GM19463 (cell line): Measurements from ENCODE around the gene ARHGEF16.

Experiments
- ATAC-seq: cut with Tn5 transposase; IDR thresholded peaks from one replicate; pipeline ENCODE4 v1.9.1; 2021; ENCODE audit warnings: mild to moderate bottlenecking, moderate library complexity; ENCODE audit not compliant: unreplicated experiment

ARHGEF16 gene

DNA sequence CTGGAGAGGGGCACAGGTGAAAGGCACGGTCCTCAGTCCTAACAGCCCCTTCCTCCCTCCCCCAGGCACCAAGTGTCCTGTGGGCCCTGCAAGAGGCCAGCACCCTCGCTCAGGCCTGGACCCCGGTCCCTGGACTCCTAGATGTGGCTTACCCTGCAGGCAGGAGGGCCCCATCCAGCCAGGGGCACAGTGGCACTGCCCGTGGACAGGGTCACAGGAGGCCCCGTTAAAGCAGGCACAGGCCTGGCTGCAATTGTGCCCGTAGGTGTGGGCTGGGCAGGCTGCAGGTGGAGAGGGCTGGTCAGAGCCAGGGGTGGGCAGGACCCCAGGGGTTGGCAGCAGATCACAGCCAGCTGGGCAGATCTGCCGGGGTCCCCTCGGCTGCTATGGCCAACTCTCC lies 44.5 kb downstream of the ARHGEF16 start:
- no peak for ATAC-seq

- no peak for ATAC-seq
These were observed 45.1 kb downstream of the ARHGEF16 start for GRCh38 chr1:3499611-3500010.

GRCh38 chr1:3500265-3500835 lies 45.9 kb downstream of the ARHGEF16 start:
- ATAC-seq = no peak

DNA sequence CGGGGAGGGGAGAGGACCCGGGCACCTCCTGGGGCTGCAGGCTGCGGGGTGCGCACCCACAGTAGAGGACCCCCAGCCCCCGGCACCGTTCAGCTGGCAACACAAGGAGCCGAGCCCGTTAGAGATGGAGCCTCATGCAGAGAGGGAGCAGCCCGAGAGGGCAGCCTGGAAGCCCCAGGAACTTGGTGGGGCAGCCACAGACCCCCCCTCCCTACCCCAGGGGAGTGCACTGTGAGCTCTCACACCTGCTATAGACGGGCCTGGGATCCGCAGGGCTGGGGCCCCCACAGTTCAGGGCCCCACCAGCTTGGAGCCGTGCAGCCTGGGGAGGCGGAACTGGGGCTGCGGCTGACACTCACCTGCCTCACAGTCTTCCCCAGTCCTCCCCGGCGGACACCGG lies 47.0 kb downstream of the ARHGEF16 start:
- ATAC-seq = no peak

DNA sequence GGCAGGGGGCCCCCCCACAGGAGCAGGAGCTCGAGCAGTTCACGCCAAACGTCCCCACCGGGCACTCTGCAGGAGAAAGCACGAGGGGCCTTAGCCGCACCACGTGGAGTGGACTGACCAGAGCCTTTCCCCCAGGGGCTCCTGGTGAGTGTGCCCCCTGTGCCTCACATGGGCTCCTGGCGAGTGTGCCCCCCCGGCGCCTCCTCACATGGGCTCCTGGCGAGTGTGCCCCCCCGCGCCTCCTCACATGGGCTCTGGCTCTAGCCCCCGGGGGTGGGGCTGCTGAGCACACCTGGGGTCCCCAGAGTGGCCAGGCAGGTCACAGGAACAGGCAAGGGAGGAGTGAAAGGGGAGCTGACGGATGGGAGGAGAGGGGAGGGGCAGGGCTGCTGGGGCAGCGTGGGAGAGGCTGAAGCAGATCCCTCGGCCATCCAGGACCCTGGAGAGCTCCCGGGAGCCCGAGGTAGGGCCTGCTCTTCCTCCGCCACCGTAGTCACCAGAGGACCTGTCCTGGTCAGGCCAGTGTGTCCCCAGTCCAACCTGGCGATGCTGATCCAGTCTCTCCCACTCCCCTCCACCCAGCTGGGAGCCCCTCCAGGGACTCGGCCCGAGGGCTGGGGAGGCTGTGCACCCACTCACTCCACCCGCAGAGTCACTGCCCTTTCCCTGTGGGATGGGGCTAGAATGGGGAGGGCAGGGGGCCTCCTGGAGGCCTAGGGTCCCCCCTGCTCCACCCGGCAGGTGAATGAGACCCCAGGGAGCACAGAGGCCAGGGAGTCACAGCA lies 47.6 kb downstream of the ARHGEF16 start:
- no peak for ATAC-seq

DNA sequence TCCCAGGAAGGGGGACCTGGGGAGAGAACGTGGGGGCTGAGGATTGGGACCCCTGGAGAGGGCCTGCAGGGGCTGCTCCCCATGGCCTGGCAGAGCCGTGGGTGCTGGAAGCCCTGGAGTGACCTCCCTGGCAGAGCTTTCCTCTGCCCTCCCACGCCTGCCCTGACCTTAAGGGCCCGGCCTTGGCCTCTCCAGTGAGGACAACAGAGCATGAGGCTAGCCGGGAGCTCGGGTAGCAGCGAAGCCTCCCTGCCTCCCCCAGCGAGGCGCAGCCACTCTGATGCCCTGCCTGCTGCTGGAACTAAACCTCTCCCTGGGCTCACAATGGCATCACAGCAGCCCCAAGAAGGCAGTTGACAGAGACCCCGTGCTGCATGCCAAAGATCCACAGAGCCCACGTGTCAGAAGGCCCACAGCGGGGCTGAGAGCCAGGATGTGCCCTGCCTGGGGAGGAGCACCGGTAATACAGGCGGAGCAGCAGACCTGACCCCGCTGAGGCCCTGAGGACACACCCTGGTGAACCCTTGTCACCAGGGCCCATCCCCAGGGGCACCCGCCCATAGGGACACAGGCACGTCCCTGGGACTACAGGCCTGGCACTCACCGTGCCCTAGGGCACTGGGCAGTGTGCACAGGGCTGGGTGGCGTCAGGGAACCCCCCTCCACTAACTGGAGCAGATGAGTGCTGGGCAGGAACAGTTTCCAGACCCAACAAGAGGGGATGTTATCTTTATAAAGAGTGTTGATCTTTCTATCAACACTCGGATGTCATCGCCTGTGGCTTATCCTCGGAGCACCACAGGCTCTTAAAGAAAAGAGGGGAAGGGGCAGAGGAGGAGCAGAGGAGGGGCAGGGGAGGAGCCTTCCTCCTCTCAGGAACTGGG lies 48.4 kb downstream of the ARHGEF16 start:
- no peak for ATAC-seq

- ATAC-seq = no peak
These were observed 49.0 kb downstream of the ARHGEF16 start for GRCh38 chr1:3503525-3503886.

DNA sequence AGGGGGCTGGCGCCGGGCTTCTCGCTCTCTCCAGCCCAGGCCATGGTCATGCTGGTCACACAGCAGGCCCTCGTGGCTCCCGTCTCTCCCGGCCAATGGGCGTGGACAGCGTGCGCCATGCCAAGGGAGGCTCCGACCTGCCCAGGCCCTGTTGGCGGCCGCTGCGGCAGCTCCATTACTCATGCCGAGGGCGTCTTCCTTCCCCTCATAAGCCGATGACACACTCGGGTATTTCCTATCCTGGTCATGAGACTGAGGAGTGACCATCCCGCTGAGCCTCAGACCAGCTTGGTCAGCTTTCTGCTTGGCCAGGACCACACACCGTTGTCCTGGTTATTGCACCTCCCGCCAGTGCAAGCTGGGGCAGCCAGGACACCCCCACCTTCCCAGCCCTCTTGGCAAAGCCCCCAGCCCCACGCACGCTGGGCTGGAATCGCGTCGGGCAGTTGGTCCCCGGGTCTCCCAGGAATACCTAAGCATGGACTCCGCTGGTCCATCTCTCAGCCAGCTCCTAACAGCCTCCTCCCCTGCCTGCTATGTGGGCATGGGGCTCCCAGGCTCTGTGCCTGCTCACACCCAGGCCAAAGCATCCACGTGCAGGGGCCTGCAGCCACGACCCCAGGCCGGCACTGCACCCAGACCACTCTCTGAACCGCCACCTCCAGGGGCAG lies 49.8 kb downstream of the ARHGEF16 start:
- ATAC-seq = no peak

DNA sequence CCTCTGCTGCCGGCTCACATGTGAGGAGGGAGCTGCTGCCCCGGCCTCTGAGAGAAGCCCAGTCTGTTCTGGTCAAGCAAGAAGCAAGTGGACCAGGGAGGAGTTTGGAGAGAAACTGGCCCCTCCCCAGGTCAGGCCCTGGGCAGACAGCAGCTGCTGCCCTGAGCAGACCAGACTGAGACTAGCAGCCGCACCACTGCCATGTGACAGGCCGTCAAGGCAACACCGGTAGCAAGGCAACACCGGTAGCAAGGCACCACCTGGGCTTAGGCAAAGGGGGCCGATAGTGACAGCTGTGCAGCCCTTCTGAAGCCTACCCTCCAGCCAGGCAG lies 50.3 kb downstream of the ARHGEF16 start:
- ATAC-seq = no peak

DNA sequence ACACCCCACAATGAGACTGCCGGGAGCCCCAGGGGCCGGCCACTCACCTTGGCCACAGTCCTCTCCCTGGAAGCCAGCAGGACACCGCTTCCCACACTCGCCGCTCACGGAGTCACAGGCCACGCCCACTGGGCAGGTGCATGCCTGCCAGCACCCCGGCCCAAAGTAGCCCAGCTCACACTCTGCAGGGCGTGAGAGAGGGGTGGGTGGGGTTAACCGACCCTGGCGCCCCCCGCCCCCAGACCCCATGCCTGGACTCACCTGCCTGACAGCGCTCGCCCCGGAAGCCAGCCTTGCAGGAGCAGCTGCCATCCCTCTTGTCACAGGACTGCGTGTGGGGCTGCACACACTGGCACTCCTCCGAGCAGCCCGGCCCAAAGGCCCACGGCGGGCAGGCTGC lies 50.7 kb downstream of the ARHGEF16 start:
- ATAC-seq = no peak

GRCh38 chr1:3506041-3506440 lies 51.6 kb downstream of the ARHGEF16 start:
- no peak for ATAC-seq

DNA sequence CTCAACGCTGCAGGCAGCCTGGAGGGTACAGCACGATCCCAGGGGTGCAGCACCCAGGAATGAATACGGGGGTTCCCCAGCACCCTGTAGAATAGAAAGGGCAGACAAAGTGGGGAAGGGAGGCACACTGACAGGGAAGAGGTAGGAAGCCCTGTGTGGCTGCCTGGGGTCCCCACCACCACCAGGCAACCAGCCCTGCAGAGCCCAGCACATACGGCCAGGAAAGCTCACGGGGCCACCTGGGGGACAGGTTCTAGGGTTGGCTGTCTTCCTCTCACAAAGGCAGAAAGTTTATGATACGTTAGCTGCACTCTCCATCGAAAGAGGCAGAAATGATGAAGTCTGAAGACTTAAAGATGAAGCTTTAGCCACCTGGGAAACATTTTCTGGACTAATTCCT lies 52.5 kb downstream of the ARHGEF16 start:
- ATAC-seq = no peak

DNA sequence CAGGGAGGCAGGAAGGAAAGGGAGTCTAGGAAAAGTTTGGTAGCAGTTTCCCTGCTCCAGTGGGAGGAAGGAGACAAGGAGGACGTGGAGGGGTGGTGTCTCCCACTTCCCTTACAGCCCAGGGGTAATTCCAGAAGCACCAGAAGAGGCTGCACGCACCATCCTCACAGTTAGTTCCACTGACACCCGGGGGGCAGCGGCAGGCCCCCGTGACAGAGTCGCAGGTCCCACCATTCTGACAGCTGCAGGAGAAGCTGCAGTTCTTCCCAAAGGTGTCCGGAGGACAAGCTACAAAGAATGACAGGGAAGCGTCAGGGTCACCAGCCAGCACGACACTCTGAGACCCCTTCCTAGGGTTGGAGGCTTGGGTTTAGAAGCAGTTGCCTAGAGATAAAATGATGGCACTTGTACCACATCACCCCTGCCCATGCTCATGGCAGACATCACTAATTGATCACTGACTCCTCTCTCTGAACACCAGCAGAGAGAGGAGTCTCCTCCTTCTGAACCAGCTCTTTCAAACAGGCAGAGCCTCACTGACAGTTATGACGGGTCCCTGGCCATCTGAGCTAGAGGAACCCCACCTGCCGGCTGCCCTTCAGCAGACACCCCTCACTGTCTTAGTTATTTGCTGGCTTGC lies 53.3 kb downstream of the ARHGEF16 start:
- no peak for ATAC-seq

DNA sequence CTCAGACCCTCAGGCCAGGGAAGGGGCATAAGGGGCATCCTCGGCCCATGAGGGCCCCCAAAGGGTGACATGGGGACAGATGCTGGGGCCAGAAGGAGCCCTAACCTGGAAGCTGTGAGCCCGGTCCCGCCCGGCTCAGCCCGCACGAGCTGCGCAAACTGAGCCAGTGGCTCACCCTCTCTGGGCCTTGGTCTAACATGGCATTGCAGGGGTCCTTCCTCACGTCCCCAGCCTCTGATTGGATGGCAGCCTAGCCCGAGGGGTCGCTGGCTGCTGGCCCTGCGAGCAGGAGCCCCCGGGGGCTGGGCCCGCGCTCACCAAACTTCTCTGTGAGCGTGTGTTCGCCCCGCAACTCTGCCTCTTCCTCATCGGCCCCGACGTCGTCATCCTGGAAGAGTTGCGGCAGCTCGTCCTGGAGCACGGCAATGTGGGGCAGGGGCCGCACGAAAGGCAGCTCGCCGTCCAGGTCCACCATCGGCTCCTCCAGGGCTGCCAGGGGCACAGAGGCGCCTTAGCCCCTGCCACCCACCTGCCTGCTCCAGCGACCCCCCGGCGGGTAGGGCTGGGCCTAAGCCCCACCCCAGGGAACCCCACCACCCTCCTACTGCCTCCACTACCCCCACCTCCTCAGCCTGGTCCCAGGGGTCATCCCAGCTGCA lies 54.4 kb downstream of the ARHGEF16 start:
- no peak for ATAC-seq

DNA sequence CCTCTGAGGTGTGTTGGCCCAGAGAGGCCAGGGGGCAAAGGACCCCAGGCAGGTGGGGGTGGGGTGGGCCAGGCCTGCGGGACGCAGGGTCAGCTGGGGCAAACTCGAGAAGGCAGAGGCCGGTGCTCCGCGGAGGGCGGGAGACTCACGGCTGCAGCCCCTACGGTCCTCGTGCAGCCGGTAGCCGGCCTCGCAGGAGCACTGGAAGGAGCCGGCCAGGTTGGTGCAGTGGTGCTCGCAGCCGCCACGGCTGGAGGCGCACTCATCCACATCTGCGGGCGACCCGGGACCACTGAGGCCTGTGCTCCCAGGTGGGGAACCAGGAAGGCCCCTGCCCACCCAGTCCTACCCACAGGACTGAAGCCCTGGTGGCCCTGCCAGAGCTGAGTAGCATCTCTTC lies 55.3 kb downstream of the ARHGEF16 start:
- no peak for ATAC-seq

GRCh38 chr1:3510136-3510955 lies 55.9 kb downstream of the ARHGEF16 start:
- no peak for ATAC-seq

- ATAC-seq = no peak
These were observed 56.4 kb downstream of the ARHGEF16 start for GRCh38 chr1:3510956-3511250.

GRCh38 chr1:3511306-3511705 lies 56.8 kb downstream of the ARHGEF16 start:
- no peak for ATAC-seq

GRCh38 chr1:3511856-3512255 lies 57.4 kb downstream of the ARHGEF16 start:
- no peak for ATAC-seq

DNA sequence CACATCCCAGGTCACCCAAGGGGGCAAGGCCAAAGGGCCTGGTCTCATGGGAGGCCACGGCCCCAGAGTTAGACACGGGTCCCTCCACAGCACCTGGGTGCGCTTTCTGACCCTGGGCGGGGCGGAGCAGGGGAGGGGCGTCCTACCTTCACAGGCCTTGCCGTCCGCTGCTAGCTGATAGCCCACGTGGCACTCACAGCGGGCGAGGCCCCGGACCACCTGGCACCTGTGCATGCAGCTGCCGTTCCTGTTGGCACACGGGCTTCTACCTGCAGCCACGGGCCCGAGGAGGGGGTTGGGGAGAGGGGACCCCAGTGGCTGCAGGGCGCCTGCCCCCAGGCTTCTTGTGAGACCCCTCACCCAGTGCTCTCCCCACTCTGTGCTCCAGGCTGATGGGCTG lies 59.9 kb downstream of the ARHGEF16 start:
- no peak for ATAC-seq
